ENCODE data around the gene KIF14. TPM values are rescaled to one million over a fixed set of nuclear protein-coding genes. Genes with fewer than 3 reads are reported as not detected.

The KIF14 gene
- total and polyA plus RNA-seq, 2 of the 8 experiments (the other 6 are each of a cell fraction or from before 2014, with no cell fraction given): 2.6 to 23.3 TPM

DNA sequence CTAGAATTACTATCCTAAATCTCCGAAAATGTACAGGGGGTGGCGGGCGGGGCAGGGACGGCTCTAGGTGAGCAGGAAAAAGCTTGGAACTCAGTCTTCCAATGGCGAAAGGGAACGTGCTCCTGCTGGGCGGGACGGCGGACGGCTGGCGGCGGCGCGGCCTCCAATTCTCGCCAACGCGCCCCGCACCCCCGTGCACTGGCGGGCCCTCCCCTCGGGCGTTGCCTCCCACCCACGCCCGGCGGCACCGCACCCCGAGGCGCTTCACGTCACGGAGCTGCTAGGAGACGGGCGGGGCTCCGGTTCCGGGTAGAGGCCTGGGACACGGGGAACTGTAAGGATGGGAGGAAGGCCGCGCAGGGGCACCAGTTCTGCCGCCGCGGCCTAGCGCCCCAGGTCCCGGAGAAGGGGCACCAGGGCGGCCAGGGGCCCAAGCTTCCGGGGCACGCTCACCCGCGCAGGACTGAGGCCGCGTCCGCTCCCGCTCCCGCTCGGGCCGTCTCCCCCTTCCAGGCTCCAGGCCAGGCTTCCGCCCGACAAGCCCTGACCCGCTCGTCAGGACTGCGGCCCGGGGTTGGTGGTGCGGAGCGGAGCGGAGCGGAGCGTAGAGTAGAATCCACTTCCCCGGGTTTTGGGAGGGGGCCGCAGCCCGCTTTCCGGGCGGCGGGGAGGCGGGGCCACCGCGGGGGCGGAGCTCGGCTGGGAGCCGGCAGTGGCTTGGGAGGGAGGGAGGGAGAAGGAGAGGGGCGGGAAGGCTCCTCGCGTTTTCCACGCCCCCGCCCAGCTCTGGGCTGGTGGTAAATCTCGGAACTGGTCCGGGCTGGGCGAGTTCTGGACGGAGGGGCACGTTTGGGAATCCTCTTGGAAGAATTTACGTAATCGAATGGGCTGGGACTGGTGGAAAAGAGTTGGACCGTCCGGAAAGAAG, 49.0 kb upstream of the KIF14 start, which contains the start of gene DDX59:
Gene DDX59, minus strand, starts transcription at position 594 of the 928 bp plus-strand sequence. CDS start 3,167 bp downstream, outside the sequence.
- DNase-seq (ENCODE audit: low read depth in 1 of 2, low spot score in 2 of 2) (peak; percentile 88 to 93), FAIRE-seq (no peak)
- ChIA-PET CTCF (ENCODE audit: partially characterized antibody) (interaction anchor here (0.6 to 2.7 kb wide), 7 partner anchors 11 to 260 kb away, joined by 3 to 14 read pairs (median 4); no protein-coding TSS in a partner anchor), POLR2A (ENCODE audit: partially characterized antibody) (interaction anchor here (0.7 to 1.8 kb wide), 17 partner anchors 8 to 221 kb away, joined by 3 to 8 read pairs (median 4); partner anchors contain the start of genes CAMSAP2 and KIF14)
- Histone ChIP-seq H3K23me2 (ENCODE audit: low read depth, low read length) (peaks cover 3% of the 10 kb centered on the region; the same call in 1 of the 2 replicates), H2AK5ac (ENCODE audit: low read depth, low read length) (no peak within 1 kb of the TSS), H3K4me2 (ENCODE audit: insufficient read depth in 1 of 2, low read depth in 2 of 2, low read length in 2 of 2) (peak within 1 kb of the TSS; percentile 80 to 84), H3K9ac (replicated peaks in 1 of 4; ENCODE audit: extremely low read depth in 1 of 4, low read depth in 3 of 4, low read length in 3 of 4) (peak within 1 kb of the TSS; percentile 78 to 95 (median 88)), H3K36me3 (ENCODE audit: control insufficient read depth in 2 of 4, insufficient read depth in 4 of 4, low read length in 3 of 4) (peaks cover 0 to 6% (median 0%) of the 10 kb centered on the region in 4 experiments; a peak in 1 of 8 replicates), H2BK120ac (replicated peaks; ENCODE audit: low read depth, low read length) (peak within 1 kb of the TSS; percentile 79), H3K79me1 (ENCODE audit: low read depth, low read length) (0 out of 2 replicates have a peak, but pooled peaks cover 2% of the 10 kb centered on the region), H3K27me3 (replicated peaks in 1 of 4; ENCODE audit: control insufficient read depth in 3 of 4, extremely low read depth in 1 of 4, insufficient read depth in 3 of 4, low read length in 3 of 4) (no peaks in the 10 kb centered on the region), H4K5ac (ENCODE audit: insufficient read length, low read depth, low read length) (peak within 1 kb of the TSS; percentile 99), H3K27ac (ENCODE audit: low read depth, low read length) (peak within 1 kb of the TSS; percentile 93), H2BK20ac (ENCODE audit: low read length) (no peak within 1 kb of the TSS), H4K20me1 (replicated peaks in 1 of 2; ENCODE audit: control insufficient read depth in 1 of 2, insufficient read depth in 2 of 2, low read length in 2 of 2) (no peaks in the 10 kb centered on the region), H3K9me3 (ENCODE audit: insufficient read depth in 2 of 2, low read depth in 1 of 2, low read length in 1 of 2) (no peaks in the 10 kb centered on the region), H3K14ac (ENCODE audit: insufficient read length) (no peak within 1 kb of the TSS), H3K79me2 (ENCODE audit: control insufficient read depth in 1 of 2, insufficient read depth in 2 of 2, low read length in 2 of 2) (peaks cover 0 to 19% of the 10 kb centered on the region in 2 experiments; a peak in 3 of 4 replicates), H3K4ac (replicated peaks; ENCODE audit: insufficient read length, low read depth, low read length) (peak within 1 kb of the TSS; percentile 78), H4K91ac (replicated peaks; ENCODE audit: insufficient read length, low read length) (peak within 1 kb of the TSS; percentile 93), H4K8ac (ENCODE audit: extremely low read depth, insufficient read depth, low read length) (peak within 1 kb of the TSS; percentile 98), H3K4me3 (ENCODE audit: extremely low read depth in 1 of 4, insufficient read depth in 2 of 4, low read depth in 3 of 4, low read length in 4 of 4) (peak within 1 kb of the TSS; percentile 68 to 86 (median 78)), H3K56ac (replicated peaks; ENCODE audit: insufficient read length, low read depth, low read length) (peak within 1 kb of the TSS; percentile 79), H2AFZ (ENCODE audit: low read length) (0 out of 2 replicates have a peak within 1 kb of the TSS, but pooled peaks have one; percentile 31), H3K4me1 (replicated peaks in 1 of 4; ENCODE audit: control insufficient read depth in 3 of 4, insufficient read depth in 4 of 4, low read length in 3 of 4) (peaks cover 0 to 8% (median 5%) of the 10 kb centered on the region in 4 experiments; a peak in 4 of 7 replicates), H2BK12ac (ENCODE audit: low read depth, low read length) (0 out of 2 replicates have a peak within 1 kb of the TSS, but pooled peaks have one; percentile 43), H3K23ac (ENCODE audit: insufficient read length) (no peak within 1 kb of the TSS), H2BK5ac (ENCODE audit: low read depth, low read length) (peak within 1 kb of the TSS; percentile 91; the same call in 1 of the 2 replicates), H2BK15ac (ENCODE audit: low read length) (no peak within 1 kb of the TSS), H3K18ac (ENCODE audit: extremely low read depth, low read length) (peak within 1 kb of the TSS; percentile 94)
- WGBS, 2 experiments (ENCODE audit: extremely low coverage in 1 of 2, insufficient coverage in 1 of 2, insufficient read length in 1 of 2, insufficient replicate concordance in 2 of 2, low coverage in 1 of 2, low lambda C conversion rate in 2 of 2, missing lambda C conversion rate in 1 of 2): 2% methylated on average over 41 of the region's 91 CpGs; no CpG with 5 or more reads in 1 of the 2 experiments
- peak; percentile 78 for TF ChIP-seq POLR2AphosphoS5 (IDR thresholded peaks at IDR 0.05; ENCODE audit: low read depth, low read length)
- TF ChIP-seq SP1 (IDR thresholded peaks at IDR 0.05; ENCODE audit: low read depth, low read length): peak; percentile 95
- peak; percentile 26 for TF ChIP-seq BACH1 (IDR thresholded peaks at IDR 0.05; ENCODE audit: low read length)
- TF ChIP-seq BCL11A (IDR thresholded peaks at IDR 0.05; ENCODE audit: low read depth in 2 of 2, low read length in 2 of 2): no peak
- TF ChIP-seq, protein P1, sequence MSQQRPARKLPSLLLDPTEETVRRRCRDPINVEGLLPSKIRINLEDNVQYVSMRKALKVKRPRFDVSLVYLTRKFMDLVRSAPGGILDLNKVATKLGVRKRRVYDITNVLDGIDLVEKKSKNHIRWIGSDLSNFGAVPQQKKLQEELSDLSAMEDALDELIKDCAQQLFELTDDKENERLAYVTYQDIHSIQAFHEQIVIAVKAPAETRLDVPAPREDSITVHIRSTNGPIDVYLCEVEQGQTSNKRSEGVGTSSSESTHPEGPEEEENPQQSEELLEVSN (IDR thresholded peaks at IDR 0.05): peak; percentile 81
- peak; percentile 99 for TF ChIP-seq ASH2L (IDR thresholded peaks at IDR 0.05; ENCODE audit: low read length)
- TF ChIP-seq MAX (IDR thresholded peaks at IDR 0.05): peak; percentile 81
- TF ChIP-seq NRF1 (IDR thresholded peaks at IDR 0.05; ENCODE audit: low read depth, low read length): no peak
- TF ChIP-seq RXRA (IDR thresholded peaks at IDR 0.05; ENCODE audit: insufficient read depth, low read depth, low read length): no peak
- peak; percentile 53 for TF ChIP-seq CREB1 (IDR thresholded peaks at IDR 0.05)
- TF ChIP-seq POU5F1 (IDR thresholded peaks at IDR 0.05; ENCODE audit: low read depth, low read length): no peak

Data from H1 (cell line).